GM21423 (cell line): ENCODE results near the gene NUBP1.
"Not testable (repeated sequence)": the region's sequence is repeated elsewhere in the genome, so short reads cannot be mapped to it uniquely, and the experiment has no call there.

Experiments used
- ATAC-seq: cut with Tn5 transposase; IDR thresholded peaks from one replicate; pipeline ENCODE4 v1.9.1; 2021; ENCODE audit warnings: mild to moderate bottlenecking, moderate library complexity; ENCODE audit not compliant: unreplicated experiment

The NUBP1 gene

DNA sequence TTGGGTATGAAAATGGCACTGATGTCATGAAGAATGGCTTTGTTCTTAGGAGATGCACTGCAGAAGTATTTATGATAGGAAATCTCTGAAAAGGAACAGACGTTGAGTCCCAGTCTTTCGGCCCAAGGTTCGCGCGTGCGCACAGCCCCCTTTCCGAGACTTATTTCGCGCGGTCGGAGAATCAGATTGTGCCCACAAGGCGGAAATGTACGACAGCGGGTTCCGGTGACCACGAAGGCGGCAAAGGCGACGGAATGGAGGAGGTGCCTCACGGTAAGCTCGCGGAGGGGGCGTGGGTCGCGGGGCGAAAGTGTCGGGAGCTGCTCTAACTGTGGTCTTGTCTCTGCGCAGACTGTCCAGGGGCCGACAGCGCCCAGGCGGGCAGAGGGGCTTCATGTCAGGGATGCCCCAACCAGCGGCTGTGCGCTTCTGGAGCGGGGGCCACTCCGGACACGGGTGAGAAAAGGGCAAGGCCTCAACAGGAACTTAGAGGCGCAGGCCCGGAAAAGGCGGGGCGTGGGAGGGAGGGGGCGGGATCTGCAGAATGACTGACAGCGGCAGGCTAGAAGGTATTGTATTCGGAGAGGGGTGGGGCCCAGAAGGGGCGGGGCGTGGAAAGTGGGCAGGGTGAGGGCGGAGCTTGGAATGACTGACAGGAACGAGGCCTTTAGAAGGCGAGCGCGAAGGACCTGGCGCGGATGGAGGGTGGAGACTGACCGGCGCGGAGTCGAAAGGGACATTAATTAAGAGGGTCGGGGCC lies at the start of gene NUBP1:
TSS of gene NUBP1 (plus strand) at position 233 of the 760 bp plus-strand sequence. CDS start at position 255, 22 bp downstream.
- peak; percentile 86 for ATAC-seq

DNA sequence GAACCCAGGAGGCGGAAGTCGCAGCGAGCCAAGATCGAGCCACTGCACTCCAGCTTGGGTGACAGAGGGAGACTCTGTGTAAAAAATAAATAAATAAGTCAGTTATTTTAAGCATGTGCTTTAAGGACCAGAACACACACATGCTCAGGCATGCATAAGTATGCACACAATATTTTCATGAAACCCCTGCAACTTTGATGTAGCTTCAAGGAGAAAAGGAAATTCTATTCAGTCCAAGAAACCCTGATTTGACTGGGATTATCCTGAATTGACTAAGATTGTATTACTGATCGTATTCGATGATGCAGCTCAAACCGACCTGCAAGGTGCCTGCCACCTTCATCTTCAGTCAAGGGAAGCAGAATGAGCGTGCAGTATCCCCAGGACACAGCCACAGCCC lies 49.8 kb upstream of the NUBP1 start:
- ATAC-seq = no peak

DNA sequence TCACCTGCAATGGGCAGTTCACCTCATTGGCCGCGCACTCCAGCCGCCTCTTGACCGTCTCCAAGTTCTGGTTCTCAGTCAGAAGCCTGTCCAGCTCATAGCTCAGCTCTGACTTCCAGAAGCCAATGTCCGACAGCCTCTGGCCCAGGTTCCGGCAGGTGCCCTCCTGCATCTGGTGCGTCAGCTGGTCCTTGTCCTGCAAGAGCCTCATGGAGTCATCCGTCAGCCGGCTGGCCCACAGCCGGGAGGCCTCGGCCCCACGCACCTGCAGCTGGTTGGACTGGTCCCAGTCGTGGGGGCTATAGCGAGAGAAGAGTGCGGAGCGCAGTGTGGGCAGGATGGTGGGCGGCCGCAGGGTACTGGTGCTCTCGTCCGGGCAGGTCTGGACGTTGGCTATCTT lies 49.3 kb upstream of the NUBP1 start:
- ATAC-seq = no peak

DNA sequence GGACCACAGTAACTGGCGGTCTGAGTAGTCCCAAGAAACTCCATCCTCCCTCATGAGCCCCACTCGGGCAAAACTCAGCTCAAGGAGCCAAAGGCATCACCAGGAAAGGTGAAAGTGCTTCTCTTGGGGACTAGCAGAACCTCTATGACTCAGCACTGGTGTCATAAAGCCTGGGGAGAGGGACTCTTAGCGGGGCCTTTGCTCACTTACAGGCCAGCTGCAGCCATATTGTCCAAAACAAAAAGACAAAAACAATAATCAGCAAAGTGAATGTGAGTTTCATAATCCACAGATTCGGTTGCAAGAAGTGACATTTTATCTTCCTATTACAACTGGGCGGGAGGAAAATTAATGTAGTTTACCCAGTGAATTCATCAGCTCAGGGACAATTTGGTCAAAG lies 48.8 kb upstream of the NUBP1 start, which contains the start of gene TEKT5:
TSS of gene TEKT5 (minus strand) at position 101 of the 400 bp plus-strand sequence. CDS start at position 44, 57 bp downstream.
- no peak for ATAC-seq

- no peak for ATAC-seq
Measured at GRCh38 chr16:10699756-10700155, 43.9 kb upstream of the NUBP1 start.

- no peak for ATAC-seq
Measured at GRCh38 chr16:10708969-10709368, 34.7 kb upstream of the NUBP1 start.

DNA sequence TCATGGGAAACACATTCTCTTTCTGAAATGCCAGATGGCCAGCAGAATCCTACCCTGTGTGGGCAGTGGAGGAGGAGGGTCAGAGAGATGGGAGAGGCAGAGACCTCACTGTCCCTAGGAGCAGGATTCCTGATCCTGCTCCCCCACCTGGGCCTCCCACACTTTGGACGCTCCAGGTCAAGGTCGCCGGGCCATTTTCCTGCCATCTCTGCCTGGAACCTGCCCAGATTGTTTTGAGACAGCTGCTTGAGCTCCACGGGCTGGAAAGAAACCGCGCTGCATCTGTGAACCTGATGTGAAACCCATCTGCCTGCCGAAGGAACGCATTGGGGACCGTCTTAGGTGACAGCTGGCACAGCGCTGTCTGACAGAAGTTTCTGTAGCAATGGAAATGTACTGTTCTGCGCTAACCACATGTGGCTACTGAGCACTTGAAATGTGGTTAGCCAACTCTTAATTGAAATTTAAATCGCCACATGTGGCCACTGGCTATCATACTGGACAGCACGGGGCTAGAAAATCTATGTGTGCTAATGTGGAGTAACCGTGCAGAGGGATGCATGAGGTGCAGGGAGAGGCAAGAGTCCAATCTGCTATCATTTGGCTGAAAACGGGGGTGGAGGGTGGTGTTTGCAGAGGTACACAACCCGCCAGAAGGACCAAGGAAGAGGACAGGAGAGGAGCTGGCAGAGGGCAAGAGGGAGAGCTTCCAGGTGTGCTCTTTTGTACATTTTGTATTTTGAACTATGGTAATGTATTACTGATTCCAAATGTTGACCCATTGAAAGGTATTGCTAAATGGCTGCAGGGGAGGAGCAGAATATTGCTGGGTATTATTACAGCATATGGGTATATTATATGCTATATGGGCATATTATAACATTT lies 15.4 kb upstream of the NUBP1 start:
- no peak for ATAC-seq

DNA sequence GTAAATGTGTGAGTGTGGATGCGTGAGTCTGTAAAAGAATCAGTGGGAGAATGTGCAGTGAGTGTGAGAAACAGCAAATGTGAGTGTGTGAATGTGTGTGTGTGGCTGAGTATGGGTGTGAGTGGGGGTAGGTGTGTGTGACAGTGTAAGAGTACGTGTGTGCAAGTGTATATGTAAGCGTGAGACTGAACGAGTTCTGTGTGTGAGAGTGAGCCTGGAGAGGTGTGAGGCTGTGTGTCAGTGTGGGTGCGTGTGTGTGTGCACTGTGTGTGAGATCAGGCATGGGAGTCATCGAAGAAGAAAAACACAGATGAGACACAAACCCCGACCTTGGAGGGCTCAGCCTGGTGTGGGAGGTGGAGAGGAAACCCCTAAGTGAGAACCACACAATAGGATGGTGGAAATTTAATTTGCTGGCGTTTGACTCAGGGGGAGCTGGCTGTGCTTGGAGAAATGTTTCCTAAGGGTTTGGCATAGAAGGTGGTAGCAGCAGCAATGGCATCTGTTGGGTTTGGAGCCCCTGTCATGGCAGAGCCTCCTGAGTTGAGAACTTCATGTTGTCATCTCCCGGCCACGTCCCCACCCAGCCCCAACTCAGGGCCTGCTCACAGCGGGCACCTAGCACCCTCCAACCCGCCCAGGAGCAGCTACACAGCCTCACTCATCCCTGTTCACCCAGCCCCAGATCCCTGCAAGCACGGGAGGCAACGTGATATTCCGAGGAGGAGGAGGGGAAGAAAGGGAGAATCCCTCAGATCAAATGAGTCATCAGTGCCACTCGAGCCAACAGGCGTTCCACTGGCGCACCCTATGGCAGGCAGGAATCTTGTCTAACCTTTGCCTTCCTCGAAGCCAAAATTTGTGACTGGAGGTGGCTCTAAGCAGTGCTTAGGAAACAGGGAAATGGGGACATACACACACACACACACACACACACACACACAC lies 14.3 kb upstream of the NUBP1 start:
- no peak for ATAC-seq

- no peak for ATAC-seq
Measured at GRCh38 chr16:10731790-10732189, 11.9 kb upstream of the NUBP1 start.

- no peak for ATAC-seq
Measured at GRCh38 chr16:10737068-10737625, 6.5 kb upstream of the NUBP1 start.

GRCh38 chr16:10738231-10739077 lies 5.2 kb upstream of the NUBP1 start:
- peak; percentile 70 for ATAC-seq

- ATAC-seq = no peak
Measured at GRCh38 chr16:10740000-10740844, 3.4 kb upstream of the NUBP1 start.

DNA sequence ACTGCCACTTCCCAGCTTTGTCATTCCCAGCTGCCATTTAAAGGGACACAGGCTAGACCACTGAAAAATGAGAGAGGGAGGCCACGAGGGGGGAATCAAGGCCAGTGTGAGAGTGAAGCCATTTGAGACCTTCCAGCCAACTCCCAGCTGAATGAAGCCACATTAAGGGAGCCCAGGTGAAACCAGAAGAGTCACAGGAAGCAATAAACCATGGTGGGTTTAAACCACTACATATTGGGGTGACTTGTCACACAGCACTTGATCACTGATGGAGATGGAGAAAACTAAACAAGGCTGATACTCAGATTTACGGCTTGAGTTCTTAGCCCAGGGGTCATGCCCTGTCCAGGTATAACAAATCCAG lies 2.8 kb upstream of the NUBP1 start:
- no peak for ATAC-seq

GRCh38 chr16:10741249-10741648 lies 2.4 kb upstream of the NUBP1 start:
- not testable (repeated sequence) for ATAC-seq

GRCh38 chr16:10741844-10742243 lies 1.8 kb upstream of the NUBP1 start:
- ATAC-seq = no peak

- ATAC-seq = no peak
Measured at GRCh38 chr16:10743227-10743609, 424 bp upstream of the NUBP1 start.

GRCh38 chr16:10744370-10745030 lies 858 bp downstream of the NUBP1 start:
- no peak for ATAC-seq

DNA sequence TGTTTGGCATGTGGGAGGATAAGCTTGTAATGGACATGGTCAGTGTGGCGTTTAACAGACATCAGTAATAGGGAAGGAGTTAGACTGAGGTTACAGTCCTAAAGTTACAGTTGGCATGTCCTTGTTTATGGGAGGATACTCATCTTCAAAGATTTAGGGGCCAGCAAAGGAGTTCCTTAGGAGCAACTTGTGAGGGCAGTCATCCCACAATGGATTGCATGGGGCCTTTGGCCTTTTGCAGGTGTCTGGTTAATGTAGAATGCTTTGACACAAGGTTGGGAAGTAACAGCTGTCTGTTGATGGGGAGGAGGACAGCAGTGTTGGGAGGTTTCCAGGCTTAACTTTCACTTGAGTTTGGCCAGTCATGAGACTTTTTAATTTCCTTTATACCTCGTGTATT lies 2.2 kb downstream of the NUBP1 start:
- no peak for ATAC-seq
